CD8-positive, alpha-beta memory T cell (primary cell): ENCODE measurements around the gene EIF5A. TPM values are rescaled to one million over a fixed set of nuclear protein-coding genes. Genes with fewer than 3 reads are reported as not detected.
A peak's percentile ranks its signal among the peaks of the same experiment; 100 is the strongest.
"Not testable (repeated sequence)": the region's sequence is repeated elsewhere in the genome, so short reads cannot be mapped to it uniquely, and the experiment has no call there.

Experiments
- CTCF ChIA-PET: fragments of 350-600 bp; sonication (Branson Sonifier 250); formaldehyde crosslinking; loops from one replicate; lab custom pipeline; 2021; ENCODE audit warnings: antibody characterized with exemption; lab: Charles Lee
- POLR2A ChIA-PET: fragments of 350-600 bp; sonication (Branson Sonifier 250); formaldehyde crosslinking; loops from one replicate; lab custom pipeline; 2021; ENCODE audit warnings: antibody characterized with exemption; lab: Charles Lee
- DNase-seq, 5 donors: peaks; one replicate each; pipeline versions ENCODE4 v3.0.0 to v3.0.0-alpha.2; 2020 to 2022; ENCODE audit warnings: mixed read lengths in 1 of 5
- H3K27ac ChIP-seq: one replicate; pipeline ENCODE4 v1.7.0; 2013; ENCODE audit warnings: low read depth, mild to moderate bottlenecking, low read length, moderate library complexity
- H3K27me3 ChIP-seq: 2 replicates; pipeline ENCODE4 v1.7.0; 2013; ENCODE audit warnings: low read length, mild to moderate bottlenecking; ENCODE audit not compliant: insufficient read depth, poor library complexity, severe bottlenecking
- H3K36me3 ChIP-seq: 2 replicates; pipeline ENCODE4 v1.7.0; 2013; ENCODE audit warnings: mild to moderate bottlenecking, low read length, moderate library complexity; ENCODE audit not compliant: insufficient read depth
- H3K4me1 ChIP-seq: 2 replicates; pipeline ENCODE4 v1.7.0; 2013; ENCODE audit warnings: mild to moderate bottlenecking, low read length, moderate library complexity; ENCODE audit not compliant: insufficient read depth
- H3K4me3 ChIP-seq: 2 replicates; pipeline ENCODE4 v1.7.0; 2013; ENCODE audit warnings: mild to moderate bottlenecking, low read length
- H3K9me3 ChIP-seq: 2 replicates; pipeline ENCODE4 v1.7.0; 2013; ENCODE audit warnings: mild to moderate bottlenecking, low read length
- H3K27ac Mint-ChIP-seq, 8 donors: one replicate each; pipeline ENCODE4 v1.8.0; 2020 to 2021; ENCODE audit warnings: mixed read lengths in 8 of 8, mild to moderate bottlenecking in 6 of 8, inconsistent platforms in 3 of 8, moderate library complexity in 3 of 8
- H3K27me3 Mint-ChIP-seq, 2 donors: one replicate each; pipeline ENCODE4 v1.8.0; 2020 to 2021; ENCODE audit warnings: mixed read lengths in 2 of 2, mild to moderate bottlenecking in 1 of 2, moderate library complexity in 1 of 2
- H3K36me3 Mint-ChIP-seq, 3 donors: one replicate each; pipeline ENCODE4 v1.8.0; 2020 to 2021; ENCODE audit warnings: mixed read lengths in 3 of 3, inconsistent platforms in 1 of 3, mild to moderate bottlenecking in 1 of 3
- H3K4me1 Mint-ChIP-seq, 3 donors: one replicate each; pipeline ENCODE4 v1.8.0; 2020 to 2021; ENCODE audit warnings: mixed read lengths in 3 of 3, inconsistent platforms in 1 of 3, mild to moderate bottlenecking in 1 of 3
- H3K4me3 Mint-ChIP-seq, 7 donors: one replicate each; pipeline ENCODE4 v1.8.0; 2020 to 2021; ENCODE audit warnings: mixed read lengths in 7 of 7, mild to moderate bottlenecking in 6 of 7, moderate library complexity in 4 of 7, inconsistent platforms in 2 of 7
- H3K9me3 Mint-ChIP-seq, 5 donors: one replicate each; pipeline ENCODE4 v1.8.0; 2020 to 2022; ENCODE audit warnings: mixed read lengths in 5 of 5, mild to moderate bottlenecking in 3 of 5, moderate library complexity in 2 of 5, inconsistent platforms in 1 of 5
- polyA plus RNA-seq: library from polyadenylated mRNA; unstranded; fragments of 300-500 nt; fragmentation: Illumina TruSeq; gene quantifications from one replicate; pipeline ENCODE4 v1.2.3, GENCODE V29; 2021
- total RNA-seq, 2 experiments: library from RNA; stranded (reverse); gene quantifications; one replicate each; pipeline ENCODE4 v1.2.3, GENCODE V29; 2021

EIF5A gene
- total and polyA plus RNA-seq, 3 experiments from 2014 or later = 230 to 1,595 (median 1,533) TPM

- DNase-seq = peak; percentile 92 to 98 (median 97)
- H3K36me3 Mint-ChIP-seq = peaks cover 0 to 33% (median 0%) of the 10 kb centered on the region in 3 donors
- H3K9me3 ChIP-seq = no peaks in the 10 kb centered on the region
- peaks cover 0 to 2% of the 10 kb centered on the region in 2 donors for H3K27me3 Mint-ChIP-seq
- ChIA-PET POLR2A (interaction anchor here (0.7 to 2.5 kb wide), 17 partner anchors 10 to 358 kb away, joined by 3 to 21 read pairs (median 4); partner anchors contain the start of genes DVL2, GABARAP, GPS2 and KCTD11), CTCF (interaction anchor here (0.6 to 9.8 kb wide), 14 partner anchors 8 to 358 kb away, joined by 3 to 85 read pairs (median 5); partner anchors contain the start of genes ACAP1, TMEM95 and TP53)
- peaks cover 43% of the 10 kb centered on the region for H3K4me1 ChIP-seq
- peaks cover 33 to 54% (median 42%) of the 10 kb centered on the region in 3 donors for H3K4me1 Mint-ChIP-seq
- peak overlapping the region; percentile 91 to 99 (median 97) for H3K4me3 Mint-ChIP-seq
- peak overlapping the region; percentile 82 for H3K27ac ChIP-seq
- H3K9me3 Mint-ChIP-seq = no peaks in the 10 kb centered on the region
- H3K27ac Mint-ChIP-seq = peak overlapping the region; percentile 95 to 99 (median 97)
- H3K36me3 ChIP-seq = no peaks in the 10 kb centered on the region
- peak overlapping the region; percentile 79 for H3K4me3 ChIP-seq
- H3K27me3 ChIP-seq = no peaks in the 10 kb centered on the region
Measured at GRCh38 chr17:7329374-7329996, 22.1 kb downstream of the EIF5A start.

DNA sequence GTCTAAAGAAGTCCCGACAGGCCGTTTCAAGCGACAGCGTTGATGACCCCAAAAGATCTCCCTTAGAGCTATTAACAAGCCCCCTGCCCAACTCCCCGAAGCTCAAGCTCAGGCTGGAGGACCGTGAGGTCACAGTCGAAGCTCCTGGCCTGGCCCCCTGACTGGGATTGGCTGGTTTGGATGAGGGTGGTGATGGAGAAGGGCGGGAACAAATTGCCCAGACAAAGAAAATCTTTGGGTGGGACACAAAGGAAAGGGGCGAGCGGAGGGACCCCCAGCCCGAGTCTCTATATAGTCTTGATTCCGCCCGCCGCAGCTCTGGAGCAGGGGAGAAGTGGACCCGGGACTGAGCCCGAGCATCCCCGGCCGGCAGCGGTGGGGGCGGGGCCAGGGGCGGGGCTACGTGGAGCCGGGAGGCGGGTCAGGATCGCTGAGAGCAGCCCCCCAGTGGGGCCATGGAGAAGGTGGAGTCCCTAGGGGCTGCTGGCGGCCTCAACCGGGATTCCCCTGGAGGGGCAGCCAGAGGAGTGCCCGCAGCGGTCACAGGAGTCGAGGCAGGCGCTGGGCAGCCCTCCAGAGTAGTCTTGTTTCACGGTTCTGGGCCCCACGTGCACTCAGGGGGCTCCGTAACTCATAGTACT is 22.7 kb downstream of the EIF5A start:
- peak overlapping the region; percentile 91 to 99 (median 97) for H3K4me3 Mint-ChIP-seq
- peaks cover 0 to 27% (median 0%) of the 10 kb centered on the region in 3 donors for H3K36me3 Mint-ChIP-seq
- H3K9me3 Mint-ChIP-seq = no peaks in the 10 kb centered on the region
- H3K27me3 Mint-ChIP-seq = peaks cover 0 to 2% of the 10 kb centered on the region in 2 donors
- Histone ChIP-seq H3K4me1 (peaks cover 47% of the 10 kb centered on the region), H3K27ac (peak overlapping the region; percentile 82), H3K27me3 (no peaks in the 10 kb centered on the region), H3K9me3 (no peaks in the 10 kb centered on the region), H3K4me3 (peak overlapping the region; percentile 79), H3K36me3 (no peaks in the 10 kb centered on the region)
- CTCF ChIA-PET = interaction anchor here (0.6 to 9.8 kb wide), 15 partner anchors 8 to 357 kb away, joined by 3 to 85 read pairs (median 5); partner anchors contain the start of genes ACAP1, TMEM95 and TP53
- POLR2A ChIA-PET = interaction anchor here (0.7 to 2.5 kb wide), 17 partner anchors 9 to 357 kb away, joined by 3 to 21 read pairs (median 4); partner anchors contain the start of genes DVL2, GABARAP, GPS2 and KCTD11
- peak; percentile 70 to 87 (median 81) for DNase-seq
- H3K4me1 Mint-ChIP-seq = peaks cover 36 to 60% (median 46%) of the 10 kb centered on the region in 3 donors
- H3K27ac Mint-ChIP-seq = peak overlapping the region; percentile 95 to 99 (median 97)

GRCh38 chr17:7330638-7331015 is 23.2 kb downstream of the EIF5A start:
- no peaks in the 10 kb centered on the region for H3K9me3 ChIP-seq
- ChIA-PET CTCF (interaction anchor here (1.0 to 1.6 kb wide), 7 partner anchors 9 to 106 kb away, joined by 3 to 6 read pairs (median 5); no protein-coding TSS in a partner anchor), POLR2A (interaction anchor here (1.3 to 2.5 kb wide), 3 partner anchors 15 to 20 kb away, joined by 4 to 21 read pairs (median 11); partner anchors contain the start of genes GPS2 and KCTD11)
- Mint-ChIP-seq H3K36me3 (peaks cover 0 to 22% (median 0%) of the 10 kb centered on the region in 3 donors), H3K4me3 (peak overlapping the region; percentile 91 to 99 (median 97)), H3K27me3 (peaks cover 0 to 2% of the 10 kb centered on the region in 2 donors), H3K9me3 (no peaks in the 10 kb centered on the region), H3K27ac (peak overlapping the region in 4 of 8 donors; percentile 14 to 99 (median 97)), H3K4me1 (peaks cover 41 to 65% (median 51%) of the 10 kb centered on the region in 3 donors)
- no peak for DNase-seq
- H3K36me3 ChIP-seq = no peaks in the 10 kb centered on the region
- H3K4me3 ChIP-seq = peak overlapping the region; percentile 79
- H3K4me1 ChIP-seq = peaks cover 52% of the 10 kb centered on the region
- H3K27me3 ChIP-seq = no peaks in the 10 kb centered on the region
- H3K27ac ChIP-seq = peak overlapping the region; percentile 82

- H3K4me1 Mint-ChIP-seq = peaks cover 49 to 76% (median 61%) of the 10 kb centered on the region in 3 donors
Measured at GRCh38 chr17:7332111-7332510, 24.7 kb downstream of the EIF5A start.

GRCh38 chr17:7332600-7333069 is 25.2 kb downstream of the EIF5A start:
- peaks cover 54 to 76% (median 67%) of the 10 kb centered on the region in 3 donors for H3K4me1 Mint-ChIP-seq

More at GRCh38 chr17:7332111-7332510, 24.7 kb downstream of the EIF5A start:
- no peak for DNase-seq
- Histone ChIP-seq H3K27me3 (no peaks in the 10 kb centered on the region), H3K27ac (no peak overlapping the region), H3K36me3 (no peaks in the 10 kb centered on the region), H3K9me3 (no peaks in the 10 kb centered on the region), H3K4me1 (peaks cover 60% of the 10 kb centered on the region), H3K4me3 (peak overlapping the region; percentile 29)
- Mint-ChIP-seq H3K36me3 (peaks cover 0 to 16% (median 0%) of the 10 kb centered on the region in 3 donors), H3K9me3 (no peaks in the 10 kb centered on the region), H3K4me3 (peak overlapping the region; percentile 38 to 87 (median 60)), H3K27ac (peak overlapping the region in 7 of 8 donors; percentile 6 to 92 (median 65)), H3K27me3 (peaks cover 0 to 2% of the 10 kb centered on the region in 2 donors)
- ChIA-PET CTCF (no interaction called here), POLR2A (interaction anchor here (0.6 kb wide), 1 partner anchor 36 kb away, joined by 6 read pairs; no protein-coding TSS in a partner anchor)

DNA sequence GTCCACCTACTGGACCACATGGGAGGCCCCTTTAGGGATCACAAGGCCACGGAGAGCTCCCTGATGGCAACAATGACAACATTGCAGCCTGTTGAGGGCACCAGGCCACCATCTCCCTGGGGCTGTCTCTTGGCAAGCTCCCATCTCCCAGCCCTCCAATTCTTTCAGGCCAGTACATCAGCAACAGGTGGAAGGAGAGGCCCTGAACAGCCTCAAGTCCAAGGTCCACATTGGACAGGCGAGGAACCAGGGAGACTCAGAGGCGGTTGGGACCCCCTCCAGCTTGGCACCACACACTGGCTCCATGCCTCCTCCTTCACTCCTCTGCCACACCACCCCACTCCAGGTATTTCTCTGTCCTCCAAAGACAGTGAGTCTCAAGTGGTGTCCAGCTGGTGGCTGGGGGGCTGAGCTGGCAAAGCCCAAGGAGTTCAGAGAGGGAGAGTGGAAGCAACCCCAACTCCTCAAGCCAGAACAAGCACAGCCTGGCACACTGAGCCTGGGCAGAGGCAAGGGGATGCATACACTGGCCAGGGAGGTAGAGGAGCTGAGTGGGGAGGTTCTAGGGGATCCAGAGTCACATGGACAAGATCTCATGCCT is 27.6 kb downstream of the EIF5A start:
- H3K27ac ChIP-seq = no peak overlapping the region
- Mint-ChIP-seq H3K4me3 (peak overlapping the region; percentile 44 to 98 (median 92)), H3K36me3 (peaks cover 0 to 26% (median 7%) of the 10 kb centered on the region in 3 donors), H3K9me3 (no peaks in the 10 kb centered on the region), H3K27me3 (no peaks in the 10 kb centered on the region), H3K4me1 (peaks cover 47 to 70% (median 67%) of the 10 kb centered on the region in 3 donors), H3K27ac (peak overlapping the region; percentile 81 to 98 (median 96))
- DNase-seq = no peak
- peaks cover 6% of the 10 kb centered on the region for H3K36me3 ChIP-seq
- H3K4me3 ChIP-seq = no peak overlapping the region
- H3K27me3 ChIP-seq = no peaks in the 10 kb centered on the region
- ChIA-PET CTCF (interaction anchor here (1.4 to 8.9 kb wide), 7 partner anchors 10 to 352 kb away, joined by 3 to 85 read pairs (median 7); partner anchors contain the start of genes NEURL4, TMEM95 and TP53), POLR2A (interaction anchor here (0.5 to 0.8 kb wide), 2 partner anchors 11 to 140 kb away, joined by 3 to 4 read pairs; no protein-coding TSS in a partner anchor)
- peaks cover 76% of the 10 kb centered on the region for H3K4me1 ChIP-seq
- H3K9me3 ChIP-seq = no peaks in the 10 kb centered on the region

More at GRCh38 chr17:7332600-7333069, 25.2 kb downstream of the EIF5A start:
- Histone ChIP-seq H3K4me1 (peaks cover 66% of the 10 kb centered on the region), H3K4me3 (peak overlapping the region; percentile 29)
- H3K27me3 Mint-ChIP-seq, H3K9me3 ChIP-seq, CTCF ChIA-PET, H3K9me3 Mint-ChIP-seq, POLR2A ChIA-PET, H3K36me3 ChIP-seq, H3K27me3 ChIP-seq, H3K27ac ChIP-seq: not testable (repeated sequence)
- peak overlapping the region; percentile 38 to 87 (median 60) for H3K4me3 Mint-ChIP-seq
- peaks cover 0 to 20% (median 3%) of the 10 kb centered on the region in 3 donors for H3K36me3 Mint-ChIP-seq
- DNase-seq = peak in 4 of 5 donors; percentile 30 to 71 (median 54)
- H3K27ac Mint-ChIP-seq = peak overlapping the region; percentile 6 to 92 (median 81)

DNA sequence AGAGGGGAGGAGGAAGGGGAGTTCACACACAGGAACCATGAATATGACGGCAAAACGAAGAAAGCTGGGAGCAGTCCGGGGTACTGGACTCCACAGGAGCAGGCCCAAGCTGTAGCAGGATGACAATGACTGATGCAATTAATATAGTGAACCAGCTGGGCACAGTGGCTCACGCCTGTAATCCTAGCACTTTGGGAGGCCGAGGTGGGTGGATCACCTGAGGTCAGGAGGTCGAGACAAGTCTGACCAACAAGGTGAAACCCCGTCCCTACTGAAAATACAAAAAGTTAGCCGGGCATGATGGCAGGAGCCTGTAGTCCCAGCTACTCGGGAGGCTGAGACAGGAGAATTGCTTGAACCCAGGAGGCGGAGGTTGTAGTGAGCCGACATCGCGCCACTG is 28.3 kb downstream of the EIF5A start:
- peaks cover 46 to 68% (median 67%) of the 10 kb centered on the region in 3 donors for H3K4me1 Mint-ChIP-seq
- peak overlapping the region; percentile 88 to 98 (median 93) for H3K4me3 Mint-ChIP-seq
- H3K27ac Mint-ChIP-seq = peak overlapping the region; percentile 81 to 98 (median 97)
- peaks cover 0 to 31% (median 7%) of the 10 kb centered on the region in 3 donors for H3K36me3 Mint-ChIP-seq
- H3K9me3 Mint-ChIP-seq, H3K36me3 ChIP-seq, DNase-seq, H3K27me3 Mint-ChIP-seq, H3K27me3 ChIP-seq, H3K9me3 ChIP-seq, H3K27ac ChIP-seq: not testable (repeated sequence)
- CTCF ChIA-PET = interaction anchor here (1.2 to 8.9 kb wide), 11 partner anchors 10 to 352 kb away, joined by 3 to 85 read pairs (median 7); partner anchors contain the start of genes NEURL4, TMEM102, TMEM95 and TP53
- Histone ChIP-seq H3K4me1 (peaks cover 73% of the 10 kb centered on the region), H3K4me3 (peak overlapping the region; percentile 99)
- POLR2A ChIA-PET = interaction anchor here (0.5 to 2.2 kb wide), 20 partner anchors 9 to 351 kb away, joined by 3 to 24 read pairs (median 4); partner anchors contain the start of genes GABARAP, GPS2, MPDU1 and POLR2A
